Heart left ventricle (tissue), 13 donors: Measurements from ENCODE around the gene LOXL3.

ENCODE experiments used
- CTCF ChIP-seq, 12 donors: fragments of 200-600 bp; sonication (generic) in 4 of 12; IDR thresholded peaks; one replicate each; pipeline versions ENCODE4 v1.5.0 to v1.8.0; 2018 to 2022; ENCODE audit warnings: antibody characterized with exemption in 12 of 12, mild to moderate bottlenecking in 5 of 12
- POLR2A ChIP-seq, 2 donors: fragments of 450-650 bp; IDR thresholded peaks; one replicate each; pipeline ENCODE4 v1.6.1; 2017; ENCODE audit warnings: antibody characterized with exemption in 2 of 2, mild to moderate bottlenecking in 2 of 2, moderate library complexity in 2 of 2
- donor health status: ischemic (EF 13 %, LVEDD 7.1; RV severe dilation, severe dysfunction).
- donor health status: DM: no; HTN: yes; CAD: no.
- donor health status: DM: no; HTN: no; CAD: no.
- donor health status: ischemic (EF 25% LVEDD 6.9; RV normal size, moderate dysfunction).
- donor health status: ischemic (EF 25% LVEDD 5.7; RV mildly dilated, moderate dysfunction).
- donor health status: ischemic (EF 35%, LVEDD 5.7; RV mildly dilated, moderate dysfunction).
- donor health status: nonischemic (EF 11% LVEDD 7.7; RV severe dilation, severe dysfunction).
- donor health status: DM: yes; HTN: yes; CAD: no.
- donor health status: PGD.
- donor health status: ischemic (EF 29% LVEDD 5.4; RV normal size, mild dysfunction).
- donor health status: nonischemic (EF 23%, LVEDD 6.1; RV moderate dilation, normal function).

GRCh38 chr2:74503506-74504475 lies 50.0 kb downstream of the LOXL3 start:
- no peak for TF ChIP-seq CTCF (IDR thresholded peaks at IDR 0.05)
- TF ChIP-seq POLR2A (IDR thresholded peaks at IDR 0.05), result no peak
